GM18511 (cell line): Measurements from ENCODE around the gene SREBF2.
"Not testable (repeated sequence)": the region's sequence is repeated elsewhere in the genome, so short reads cannot be mapped to it uniquely, and the experiment has no call there.

Source experiments
- ATAC-seq: cut with Tn5 transposase; IDR thresholded peaks from one replicate; pipeline ENCODE4 v1.9.1; 2021; ENCODE audit warnings: mild to moderate bottlenecking, moderate library complexity; ENCODE audit not compliant: unreplicated experiment

The SREBF2 gene

DNA sequence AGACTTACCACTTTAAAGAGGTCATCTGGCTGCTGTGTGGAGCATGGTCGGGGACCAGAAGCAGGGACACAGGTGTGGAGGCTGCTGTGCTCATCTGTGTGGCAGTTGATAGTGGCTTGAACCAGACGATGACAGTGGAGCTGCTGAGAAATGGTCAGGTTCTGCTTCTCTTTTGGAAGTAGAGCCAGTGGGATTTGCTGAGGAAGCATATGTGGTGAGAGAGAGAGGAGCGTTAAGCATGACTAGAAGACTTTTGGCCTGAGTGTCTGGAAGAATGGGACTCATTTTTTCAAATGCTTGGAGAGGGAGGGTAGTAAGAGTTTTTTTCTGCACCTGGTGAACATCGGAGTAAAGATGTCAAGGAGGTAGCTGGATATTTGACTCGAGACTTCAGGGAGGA lies 12.5 kb upstream of the SREBF2 start:
- no peak for ATAC-seq

DNA sequence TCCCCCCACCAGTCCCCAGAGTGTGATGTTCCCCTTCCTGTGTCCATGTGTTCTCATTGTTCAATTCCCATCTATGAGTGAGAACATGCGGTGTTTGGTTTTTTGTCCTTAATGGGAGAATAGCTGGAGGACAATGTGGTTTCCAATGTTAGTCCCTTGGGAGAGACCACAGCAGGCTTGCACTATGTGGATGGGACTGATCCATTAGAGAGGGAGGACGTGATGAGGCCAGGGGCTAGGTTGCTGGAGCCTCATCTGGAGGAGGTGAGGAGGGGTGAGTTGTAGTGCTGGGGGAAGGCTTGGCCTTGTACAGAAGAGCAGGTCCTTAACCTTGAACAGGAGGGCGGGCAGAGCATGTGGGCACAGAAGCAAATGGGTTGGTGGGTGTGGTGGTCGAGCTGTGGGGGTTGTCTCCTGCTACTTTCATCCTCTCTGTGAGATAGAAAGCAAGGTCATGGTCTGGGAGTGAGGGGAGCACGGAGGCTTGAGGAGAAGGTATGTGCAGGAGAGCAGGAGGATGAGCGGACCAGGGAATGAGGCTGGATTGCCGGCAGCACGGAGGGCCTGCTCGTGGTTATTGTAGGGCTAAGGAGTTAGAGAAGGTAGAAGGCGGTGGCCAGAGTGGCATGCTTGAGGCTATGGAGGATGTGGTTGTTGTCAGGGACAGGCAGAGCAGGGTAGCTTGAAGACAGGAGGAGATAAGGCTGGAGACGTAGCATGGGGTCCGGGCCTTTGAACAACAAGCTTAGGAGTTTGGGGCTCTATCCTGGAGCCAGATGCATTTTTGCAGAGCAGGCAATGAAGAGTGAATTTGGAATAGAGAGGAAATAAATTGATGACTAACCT lies 11.2 kb upstream of the SREBF2 start:
- no peak for ATAC-seq

DNA sequence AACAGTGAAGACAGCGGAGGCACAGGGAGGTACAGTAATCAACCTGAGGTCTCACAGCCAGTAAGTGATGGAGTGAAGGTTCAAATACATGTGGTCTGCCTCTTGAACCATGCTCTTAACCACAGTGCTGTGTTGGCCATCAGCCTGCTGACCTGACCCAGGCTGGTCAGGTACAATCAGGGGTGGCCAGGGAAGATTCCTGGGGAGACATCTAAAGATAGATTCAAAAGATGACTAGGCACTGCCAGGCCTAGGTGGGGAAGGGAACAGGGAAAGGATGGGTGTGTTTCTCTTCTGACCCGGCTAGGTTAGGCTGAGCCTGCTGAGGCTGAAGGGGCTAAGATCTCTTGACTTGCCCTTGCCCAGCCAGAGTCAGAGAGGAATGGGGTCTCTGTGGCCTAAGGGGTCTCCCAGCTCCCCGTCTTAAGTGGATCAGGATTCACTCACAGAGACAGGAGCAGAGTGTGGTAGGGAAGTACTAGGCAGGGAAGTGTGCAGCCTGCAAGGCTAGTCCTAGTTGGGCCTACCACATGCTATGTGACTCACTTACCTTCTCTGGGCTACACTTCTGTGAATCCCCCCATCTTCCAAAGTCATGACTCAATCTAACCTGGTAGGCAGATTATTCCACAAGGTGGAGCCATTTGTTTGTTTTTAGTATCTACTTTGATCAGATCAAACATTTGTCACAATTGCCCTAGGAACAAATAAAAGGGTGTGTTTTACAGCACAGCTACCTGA lies 10.4 kb upstream of the SREBF2 start:
- ATAC-seq, result no peak

DNA sequence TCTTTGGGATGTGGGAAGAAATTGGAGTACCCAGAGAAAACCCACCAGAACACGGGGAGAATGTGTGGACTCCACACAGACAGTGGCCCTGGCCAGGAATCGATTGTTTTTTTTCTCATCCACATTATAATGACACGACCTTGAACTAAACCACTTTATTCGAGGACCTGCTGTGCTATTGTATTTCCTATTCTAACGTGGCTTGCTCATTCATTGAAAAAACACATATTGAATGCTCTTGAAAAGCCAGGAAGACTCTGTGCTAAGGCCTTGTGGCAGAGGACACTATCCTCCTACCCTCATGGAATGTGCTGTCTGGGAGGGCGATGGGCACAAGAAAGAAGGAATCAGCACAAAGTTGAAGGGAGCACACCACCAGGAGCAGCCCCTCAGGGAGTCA lies 9.1 kb upstream of the SREBF2 start:
- ATAC-seq, result no peak

DNA sequence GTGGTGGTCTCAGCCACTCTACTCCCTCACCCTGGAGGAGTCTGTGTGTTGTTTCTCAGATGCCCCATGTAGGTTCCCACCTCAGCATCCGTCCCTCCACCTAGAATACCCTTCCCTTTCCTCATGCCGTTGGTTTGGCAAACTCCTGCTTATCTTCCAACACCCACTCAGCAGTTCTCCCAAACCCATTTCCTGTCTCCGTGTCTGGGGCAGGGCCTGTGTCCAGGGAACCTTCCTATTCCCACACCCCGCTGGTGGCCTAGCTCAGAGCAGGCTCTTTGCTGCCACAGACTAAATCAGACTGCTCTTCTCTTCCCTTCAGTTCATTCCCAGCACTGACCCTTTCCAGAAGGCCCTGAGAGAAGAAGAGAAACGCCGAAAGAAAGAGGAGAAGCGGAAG lies 7.5 kb upstream of the SREBF2 start:
- no peak for ATAC-seq

DNA sequence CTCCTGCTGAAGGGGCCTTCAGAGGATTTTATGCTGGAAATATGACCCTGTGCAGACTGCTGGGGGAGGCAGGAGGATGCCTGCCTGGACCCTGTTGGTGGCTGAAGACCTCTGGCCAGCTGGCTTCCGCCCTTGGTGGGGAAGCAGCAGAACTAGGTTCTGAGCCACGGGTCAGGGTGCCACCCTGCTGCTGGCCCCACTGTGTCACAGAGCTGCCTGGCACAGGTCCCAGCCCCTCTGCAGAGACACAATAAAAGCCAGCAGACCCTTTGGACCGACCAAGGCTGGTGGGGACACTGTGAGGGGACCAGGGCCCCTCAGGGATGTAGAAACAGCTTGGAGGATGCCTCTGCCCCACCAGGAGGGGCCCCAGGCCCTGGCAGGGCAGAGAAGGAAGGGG lies 6.9 kb upstream of the SREBF2 start:
- ATAC-seq, result no peak

DNA sequence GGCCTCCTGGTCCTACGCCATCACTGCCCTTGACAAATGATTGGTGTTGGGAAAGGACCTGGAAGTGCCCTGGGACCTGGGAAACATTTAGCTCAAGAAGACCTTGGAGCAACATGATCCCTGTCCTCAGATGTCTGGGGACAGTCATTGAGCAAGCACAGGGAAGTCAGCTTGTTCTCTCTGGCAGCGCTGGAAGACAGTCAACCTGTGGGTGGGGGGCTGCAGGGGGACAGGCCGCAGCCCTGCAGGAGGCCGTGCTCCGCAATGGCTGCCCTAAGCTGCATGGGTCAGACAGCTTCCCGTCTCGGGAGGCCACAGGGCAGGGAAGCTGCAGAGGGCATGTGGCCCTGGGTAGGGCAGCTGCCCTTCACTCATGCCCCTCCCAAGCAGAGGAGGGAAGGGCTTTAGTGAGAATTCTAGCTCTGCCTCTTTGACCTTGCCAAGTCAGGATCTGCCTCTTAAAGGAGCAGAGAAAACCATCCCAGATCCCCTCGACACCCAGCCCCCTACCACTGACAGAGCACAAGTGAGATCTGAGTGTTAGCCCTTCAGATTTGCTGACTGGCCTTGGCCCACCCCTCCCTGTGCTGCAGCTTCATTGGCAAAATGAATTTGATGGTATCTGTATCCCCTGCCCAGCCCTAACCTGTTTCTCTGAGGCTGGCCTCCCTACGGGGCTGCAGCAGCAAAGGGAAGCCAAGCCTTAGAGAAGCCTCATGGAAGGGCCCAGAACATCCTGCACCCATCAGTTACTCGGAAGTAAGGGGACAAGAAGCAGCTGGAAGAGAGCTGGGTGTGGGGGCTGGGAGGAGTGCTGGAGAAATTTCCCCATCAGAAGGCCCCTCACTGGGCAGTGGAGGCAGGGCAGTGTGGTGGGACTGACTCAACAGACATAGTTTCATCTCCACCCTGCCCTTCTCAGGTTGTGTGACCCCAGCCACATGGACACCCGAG lies 6.2 kb upstream of the SREBF2 start:
- no peak for ATAC-seq

DNA sequence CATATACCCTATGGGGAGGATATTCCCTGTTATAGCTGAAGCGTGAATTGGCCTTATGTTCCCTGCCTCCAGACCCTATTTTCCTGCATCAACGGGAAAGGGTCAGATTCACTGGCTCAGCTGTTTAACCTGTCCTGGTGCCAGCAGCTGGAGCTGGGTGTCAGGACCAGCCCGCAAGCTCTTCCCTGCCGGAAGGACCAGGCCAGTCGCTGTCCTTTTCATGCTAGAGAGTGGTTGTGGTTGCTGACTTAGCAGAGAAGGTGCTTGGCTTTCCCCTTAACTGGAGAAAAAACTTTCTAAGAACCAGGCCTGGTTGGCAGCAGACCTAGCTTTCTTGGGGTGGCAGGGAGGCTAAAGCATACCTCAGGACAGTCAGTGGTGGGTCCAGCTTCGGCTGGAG lies 5.2 kb upstream of the SREBF2 start:
- no peak for ATAC-seq

DNA sequence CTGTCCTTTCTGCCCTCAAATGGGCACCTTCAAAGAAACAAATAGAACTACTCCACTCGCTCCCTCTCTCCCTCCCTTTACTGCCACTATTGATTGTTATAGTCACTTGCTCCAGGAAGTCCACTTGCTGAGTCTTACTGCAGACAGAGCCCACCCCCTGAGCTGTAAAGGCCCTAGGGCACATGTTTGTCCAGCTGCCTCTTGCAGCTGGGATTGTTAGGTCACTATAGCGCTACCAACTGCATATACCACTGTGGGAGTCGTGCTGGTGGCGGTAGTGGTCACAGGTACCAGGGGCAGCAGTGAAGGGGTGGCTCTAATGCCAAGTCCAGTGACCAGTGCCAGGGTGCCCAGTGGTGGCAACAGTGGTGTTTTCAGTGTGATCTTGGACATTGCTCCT lies 4.4 kb upstream of the SREBF2 start:
- ATAC-seq, result no peak

DNA sequence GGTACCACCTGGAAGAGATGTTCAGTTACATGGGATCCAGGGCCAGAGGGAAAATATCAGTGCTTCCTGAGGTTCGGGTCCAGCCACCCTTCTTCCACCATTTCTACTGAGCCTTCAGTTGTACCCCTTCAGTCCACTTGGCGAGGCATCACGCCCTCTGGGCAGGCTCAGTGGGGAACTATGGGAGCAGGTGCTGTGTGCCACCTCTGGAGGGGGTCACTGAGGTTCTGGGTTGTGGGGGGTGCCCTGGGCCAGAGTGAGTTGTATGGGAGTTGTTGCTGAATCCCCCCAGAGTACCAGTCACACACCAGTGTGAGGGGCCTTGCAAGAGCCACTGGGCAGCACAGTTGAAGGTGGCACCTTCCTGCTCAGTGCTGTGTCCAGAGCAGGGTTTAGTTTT lies 2.7 kb upstream of the SREBF2 start:
- no peak for ATAC-seq

DNA sequence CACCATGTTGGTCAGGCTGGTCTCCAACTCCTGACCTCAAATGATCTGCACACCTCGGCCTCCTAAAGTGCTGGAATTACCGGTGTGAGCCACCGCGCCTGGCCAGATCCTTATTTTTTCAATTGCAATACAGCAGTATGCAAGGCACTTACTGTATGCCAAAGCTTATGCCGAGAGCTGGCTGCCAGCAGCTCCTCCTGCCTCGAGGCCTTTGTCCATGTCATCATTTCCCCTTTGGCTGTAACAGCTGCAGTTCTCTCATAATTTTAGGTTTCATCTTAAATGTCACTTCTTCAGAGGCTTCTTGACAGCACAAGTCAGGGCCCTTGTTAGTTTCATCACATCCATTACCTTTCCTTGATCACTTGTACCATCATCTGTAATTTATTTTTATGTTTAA lies 1.5 kb upstream of the SREBF2 start:
- ATAC-seq, result no peak

DNA sequence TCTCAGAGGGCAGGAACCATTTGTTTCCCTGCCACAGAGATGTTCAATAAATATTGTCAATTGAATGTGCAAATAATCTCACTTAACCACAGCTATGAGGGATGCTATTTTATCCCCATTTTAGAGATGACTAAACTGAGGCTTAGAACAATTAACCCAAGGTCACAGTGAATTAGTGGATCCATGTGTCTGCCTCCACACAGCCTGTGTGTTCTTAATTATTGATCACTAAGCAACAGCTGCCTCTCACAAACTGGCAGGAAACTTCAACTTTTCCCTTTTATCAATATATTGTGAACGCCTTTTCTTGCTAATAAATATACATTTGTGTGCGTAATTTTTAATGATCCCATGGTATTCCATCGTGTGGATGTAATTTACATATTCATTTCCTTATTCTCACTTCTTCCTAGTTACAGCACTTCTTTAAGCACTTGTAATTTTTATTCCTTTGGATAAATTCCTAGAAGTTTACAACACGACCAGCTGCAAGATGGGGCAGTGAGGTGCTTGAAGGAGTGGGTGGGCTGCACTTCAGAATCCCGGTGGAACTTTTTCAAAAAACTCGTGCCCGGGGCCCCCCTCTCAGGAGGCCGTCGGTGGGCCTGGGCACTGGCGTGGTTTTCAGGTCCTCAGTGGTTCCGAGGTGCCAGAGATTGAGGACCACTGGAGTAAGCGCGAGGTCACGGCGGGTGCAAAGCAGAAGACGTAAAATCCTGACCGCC lies 915 bp upstream of the SREBF2 start:
- ATAC-seq, result no peak

DNA sequence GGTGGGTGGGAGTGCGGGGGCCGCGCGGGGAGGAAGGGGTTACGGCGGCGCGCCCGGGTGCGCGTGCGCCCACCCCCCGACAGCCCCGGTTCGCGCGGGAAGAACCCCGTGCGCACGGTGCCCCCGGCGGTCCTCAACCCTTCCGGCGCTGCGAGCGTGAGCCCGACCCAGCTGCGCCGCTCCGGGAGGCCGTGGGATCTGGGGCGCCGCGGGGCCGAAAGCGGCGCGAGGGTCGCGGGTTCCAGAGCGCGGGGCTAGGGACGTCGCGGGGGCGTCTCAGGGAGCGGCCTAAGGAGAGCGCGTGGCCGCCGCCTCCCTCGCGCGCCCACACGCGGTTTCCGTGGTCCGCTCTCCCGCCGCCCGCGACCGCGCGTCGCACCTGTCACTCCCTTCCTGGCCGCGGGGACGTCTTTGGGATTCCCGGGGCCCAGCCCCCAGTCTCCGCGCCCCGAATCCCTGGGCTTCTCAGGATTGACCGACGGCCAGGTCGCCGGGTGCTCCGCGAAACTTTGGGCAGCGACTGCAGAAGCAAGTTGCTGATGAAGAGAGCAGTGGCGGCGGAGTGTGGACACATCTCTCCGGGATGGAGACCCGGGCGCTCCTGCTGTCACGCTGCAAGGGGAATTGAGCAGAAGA lies 582 bp downstream of the SREBF2 start:
- peak; percentile 20 for ATAC-seq

DNA sequence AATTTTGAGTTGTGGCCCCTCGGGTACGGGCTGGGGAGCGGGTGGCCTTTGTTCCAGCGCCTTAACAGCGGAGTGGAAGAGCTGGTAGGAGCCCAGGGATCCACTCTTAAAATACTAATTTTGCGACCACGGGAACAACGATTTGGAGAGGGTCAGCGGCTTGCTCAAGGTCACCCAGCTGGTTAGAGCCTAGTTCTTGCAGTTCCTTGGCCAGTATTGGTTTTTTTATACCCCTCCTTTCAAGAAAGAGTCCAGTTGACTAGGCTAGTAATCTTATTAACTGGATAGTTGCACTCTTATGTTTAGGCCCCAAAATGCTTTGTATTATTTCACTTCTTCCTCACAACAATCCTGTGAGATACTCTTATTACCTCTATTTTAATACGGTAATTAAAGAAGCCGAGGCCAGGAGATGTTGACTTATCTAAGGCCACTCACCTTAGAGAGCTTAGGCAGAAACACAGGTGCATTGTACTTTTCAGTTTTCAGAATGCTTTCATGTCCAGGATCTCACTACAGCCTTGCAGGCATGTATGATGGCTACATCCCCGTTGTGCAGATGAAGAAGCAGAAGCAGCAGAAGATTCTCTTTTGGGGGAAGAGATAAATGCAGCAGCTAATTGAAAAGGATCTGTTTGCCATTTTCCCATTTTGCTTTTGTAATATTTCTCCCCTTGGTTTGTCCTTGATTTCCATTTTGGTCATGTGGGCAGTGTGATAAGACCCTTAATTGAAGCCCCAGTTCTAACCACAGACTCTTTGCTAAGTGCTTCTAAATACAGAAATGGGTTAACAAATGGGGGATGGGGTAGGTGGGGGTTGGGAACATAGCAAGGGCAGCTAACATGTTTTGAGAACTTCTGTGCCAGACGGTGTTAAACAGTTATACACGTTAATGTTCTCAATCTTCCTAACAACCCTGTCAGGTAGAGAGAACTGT lies 1.4 kb downstream of the SREBF2 start:
- no peak for ATAC-seq

DNA sequence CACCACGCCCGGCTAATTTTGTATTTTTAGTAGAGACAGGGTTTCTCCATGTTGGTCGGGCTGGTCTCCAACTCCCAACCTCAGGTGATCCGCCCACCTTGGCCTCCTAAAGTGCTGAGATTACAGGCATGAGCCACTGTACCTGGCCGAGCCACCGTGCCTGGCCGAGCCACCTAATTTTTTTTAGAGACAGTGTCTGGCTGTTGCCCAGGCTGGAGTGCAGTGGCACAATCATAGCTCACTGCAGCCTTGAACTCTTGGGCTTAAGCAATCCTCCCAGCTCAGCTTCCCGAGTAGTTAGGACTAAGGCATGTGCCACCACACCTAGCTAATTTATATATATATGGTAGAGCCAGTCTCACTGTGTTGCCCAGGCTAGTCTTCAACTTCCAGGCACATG lies 2.6 kb downstream of the SREBF2 start:
- ATAC-seq, result not testable (repeated sequence)

DNA sequence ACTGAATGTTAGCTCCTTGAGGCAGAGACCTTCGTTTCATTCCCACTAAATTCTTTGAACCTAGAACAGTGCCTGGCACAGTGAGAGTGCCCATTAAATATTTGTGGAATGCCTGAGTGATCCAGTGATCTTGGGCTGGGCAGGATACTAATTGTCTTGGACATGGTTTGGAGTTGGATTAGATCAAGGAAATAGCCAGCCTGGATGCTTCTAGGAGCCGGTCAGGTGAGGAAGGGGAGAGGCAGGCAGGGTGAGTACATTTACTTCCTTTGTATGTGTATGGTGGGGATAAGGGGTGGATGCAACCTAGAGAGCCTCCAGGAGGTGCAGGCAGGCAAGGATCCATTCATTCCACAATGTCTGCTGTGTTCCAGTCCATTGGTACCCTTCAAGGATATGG lies 3.6 kb downstream of the SREBF2 start:
- no peak for ATAC-seq

DNA sequence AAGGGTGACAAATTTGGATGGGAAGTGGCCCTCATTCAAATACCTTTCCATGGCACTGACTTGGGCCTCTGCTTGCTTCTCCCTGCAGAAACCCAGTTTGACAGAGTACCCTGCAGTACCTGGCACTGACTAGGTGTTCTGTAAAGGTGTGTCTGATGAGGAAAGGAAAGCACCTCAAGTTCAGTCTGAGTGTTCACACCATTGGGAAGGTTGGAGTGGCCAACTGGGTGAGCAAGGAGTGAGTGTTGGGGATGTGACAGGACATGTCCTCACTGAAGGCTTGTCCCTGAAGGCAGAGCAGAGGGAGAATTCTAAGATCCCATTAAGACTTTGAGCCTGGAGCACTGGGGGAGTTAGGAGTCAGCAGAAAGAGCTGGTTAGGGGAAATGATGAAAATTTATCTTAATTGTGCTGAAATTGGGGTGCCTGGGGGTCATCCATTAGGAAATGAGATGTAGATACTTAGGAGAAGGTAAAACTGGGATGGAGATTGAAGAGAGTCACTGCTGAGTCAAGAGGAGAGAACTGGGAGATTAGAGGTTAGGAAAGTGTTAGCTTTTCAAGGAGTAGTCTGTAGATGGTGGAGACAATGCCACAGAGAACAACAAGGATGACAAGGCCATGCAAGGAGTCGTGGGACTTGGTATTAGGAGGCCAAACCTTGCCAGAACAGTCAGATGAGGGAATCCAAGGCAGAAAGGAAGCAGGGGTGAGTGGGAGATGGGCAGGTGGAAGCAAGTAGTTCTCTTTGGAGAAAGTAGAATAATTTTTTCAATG lies 6.1 kb downstream of the SREBF2 start:
- ATAC-seq, result no peak

DNA sequence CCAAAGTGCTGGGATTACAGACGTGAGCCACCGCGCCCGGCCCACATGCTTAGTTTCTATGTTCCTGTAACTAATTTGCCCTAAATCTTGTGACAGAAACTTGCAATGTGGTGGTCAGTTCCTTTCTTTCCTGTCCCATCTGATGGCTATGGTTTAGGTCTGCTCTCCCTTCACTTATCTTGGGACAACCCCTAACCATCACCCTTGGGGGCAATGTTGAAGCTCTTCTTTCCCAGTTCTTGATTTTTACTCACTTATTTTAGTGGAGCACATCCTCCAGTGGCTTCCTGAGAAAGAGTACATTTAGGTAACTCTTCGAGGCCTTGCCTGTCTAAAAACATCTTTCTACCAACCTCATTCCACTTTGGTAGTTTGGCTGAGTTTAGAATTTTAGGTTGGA lies 7.3 kb downstream of the SREBF2 start:
- ATAC-seq, result no peak
